Left hindlimb (tissue), 1 donor: ENCODE results near the gene ERGIC1.
"Not testable (repeated sequence)": the region's sequence is repeated elsewhere in the genome, so short reads cannot be mapped to it uniquely, and the experiment has no call there.

Source experiments
- DNase-seq: peaks from one replicate; pipeline ENCODE4 v3.0.0-alpha.2; 2018

Gene ERGIC1

GRCh38 chr5:172883066-172883465, 49.0 kb downstream of the ERGIC1 start:
- DNase-seq = no peak

DNA sequence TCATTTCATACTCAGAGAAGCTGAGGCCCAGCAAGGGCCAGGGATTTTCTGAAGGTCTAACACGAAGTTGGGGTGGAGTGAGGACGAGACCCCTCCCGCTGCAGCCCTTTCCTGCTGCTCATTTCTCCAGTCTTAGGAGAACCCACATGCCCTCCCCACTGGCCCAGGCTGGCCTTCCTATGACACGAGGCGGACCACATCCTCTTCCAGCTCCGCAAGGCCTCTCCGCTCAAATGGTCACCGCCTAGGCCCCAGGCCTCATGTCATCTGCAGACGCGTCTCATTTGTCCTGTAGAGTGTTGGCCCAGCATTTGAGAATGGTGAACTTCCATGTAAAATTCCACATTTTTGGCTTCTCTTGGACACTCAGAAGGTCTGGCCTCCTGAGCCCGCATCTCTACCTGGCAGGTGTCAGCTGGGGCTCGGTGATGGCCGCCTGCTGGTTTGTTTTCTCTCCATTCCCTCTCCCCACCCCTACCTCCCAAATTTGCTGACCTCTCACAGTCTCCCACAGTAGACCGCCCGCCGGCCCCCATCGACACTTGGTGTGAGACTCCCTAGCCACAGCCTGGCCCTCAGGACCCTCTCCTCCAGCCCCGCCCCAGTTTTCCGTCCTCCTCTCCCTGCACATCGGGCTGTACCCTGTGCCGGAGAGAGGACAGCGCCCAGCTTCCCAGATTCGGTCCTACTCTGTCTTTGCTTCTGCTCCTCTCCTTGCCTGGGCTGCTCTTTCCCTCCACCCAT, 51.7 kb downstream of the ERGIC1 start:
- DNase-seq = no peak

GRCh38 chr5:172886476-172886875, 52.4 kb downstream of the ERGIC1 start:
- DNase-seq = no peak

DNA sequence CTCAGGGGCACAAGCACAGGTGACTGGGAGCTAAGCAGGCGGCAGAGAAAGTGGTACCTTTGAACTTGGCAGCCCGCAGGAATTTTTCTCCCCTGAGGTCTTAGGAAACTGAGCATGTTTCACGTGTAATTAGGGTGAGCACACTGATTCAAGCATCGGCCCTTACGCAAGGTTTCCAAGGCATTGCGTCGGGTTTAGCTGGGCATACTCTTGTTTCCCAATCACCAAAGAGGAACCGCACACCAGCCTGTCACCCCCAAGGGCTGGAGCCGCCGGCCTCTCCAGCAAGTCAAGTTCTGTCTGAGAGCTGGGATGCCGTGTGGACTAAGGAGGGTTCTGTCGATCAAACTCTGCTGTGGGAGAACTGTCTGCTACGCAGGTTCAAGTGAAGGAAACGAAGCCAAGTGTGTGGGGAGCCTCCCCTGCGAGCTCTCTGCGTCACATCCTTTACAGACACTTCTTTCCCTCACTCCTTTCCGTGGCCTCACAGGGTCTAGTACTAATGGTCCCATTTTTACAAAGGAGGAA, 53.0 kb downstream of the ERGIC1 start:
- peak; percentile 66 for DNase-seq

- DNase-seq = peak; percentile 82
Observed at GRCh38 chr5:172887692-172888091, 53.6 kb downstream of the ERGIC1 start.

GRCh38 chr5:172890659-172891058, 56.6 kb downstream of the ERGIC1 start:
- no peak for DNase-seq

DNA sequence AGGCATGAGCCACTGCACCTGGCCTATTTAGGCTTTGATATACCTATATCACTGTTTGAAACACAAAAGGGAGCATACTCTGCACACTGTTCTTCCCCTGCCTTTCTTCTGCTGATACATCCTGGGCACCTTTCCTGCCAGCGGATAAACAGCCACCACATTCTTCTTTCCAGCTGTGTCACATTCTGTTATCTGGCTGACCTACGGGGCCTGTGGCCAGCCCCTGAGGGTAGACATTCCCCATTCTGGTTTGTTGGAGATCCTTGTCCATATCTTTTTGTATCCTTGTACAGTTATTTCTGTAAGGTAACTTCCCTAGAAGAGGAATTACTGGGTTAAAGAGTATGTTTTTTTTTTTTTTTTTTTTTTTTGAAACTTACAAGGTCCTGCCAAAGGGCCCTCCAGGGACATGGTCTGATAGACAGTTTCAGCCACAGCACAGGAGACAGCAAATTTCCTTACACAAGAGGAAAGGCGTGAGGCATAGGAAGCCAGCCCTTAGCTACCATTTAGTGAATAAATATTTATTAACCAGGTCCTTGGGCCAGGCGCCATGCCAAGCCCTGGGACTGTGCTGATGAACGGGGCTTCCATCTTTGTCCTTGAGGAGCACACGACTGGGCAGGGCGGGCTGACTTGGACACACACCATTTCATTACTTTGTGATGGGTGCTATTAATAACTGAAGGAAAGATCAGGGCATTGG, 57.8 kb downstream of the ERGIC1 start:
- no peak for DNase-seq

DNA sequence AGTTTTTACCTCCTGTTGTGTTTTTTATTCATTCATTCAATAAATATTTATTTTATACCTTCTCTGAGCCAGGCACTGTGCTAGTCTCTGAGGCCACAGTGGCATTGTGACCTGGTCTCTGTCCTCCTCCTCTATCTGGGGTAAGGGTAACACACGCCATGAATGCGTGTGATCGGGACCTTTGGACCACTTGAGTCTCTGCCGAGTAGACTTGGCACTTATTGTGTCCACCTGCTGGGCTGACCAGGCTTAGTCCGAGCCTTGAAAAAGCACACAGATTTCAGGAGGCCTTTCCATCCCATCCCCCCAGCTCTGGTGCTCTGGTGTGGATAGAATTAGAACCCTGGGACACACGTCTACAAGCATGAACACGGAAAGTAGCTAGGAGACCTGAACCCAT, 58.7 kb downstream of the ERGIC1 start:
- no peak for DNase-seq

DNA sequence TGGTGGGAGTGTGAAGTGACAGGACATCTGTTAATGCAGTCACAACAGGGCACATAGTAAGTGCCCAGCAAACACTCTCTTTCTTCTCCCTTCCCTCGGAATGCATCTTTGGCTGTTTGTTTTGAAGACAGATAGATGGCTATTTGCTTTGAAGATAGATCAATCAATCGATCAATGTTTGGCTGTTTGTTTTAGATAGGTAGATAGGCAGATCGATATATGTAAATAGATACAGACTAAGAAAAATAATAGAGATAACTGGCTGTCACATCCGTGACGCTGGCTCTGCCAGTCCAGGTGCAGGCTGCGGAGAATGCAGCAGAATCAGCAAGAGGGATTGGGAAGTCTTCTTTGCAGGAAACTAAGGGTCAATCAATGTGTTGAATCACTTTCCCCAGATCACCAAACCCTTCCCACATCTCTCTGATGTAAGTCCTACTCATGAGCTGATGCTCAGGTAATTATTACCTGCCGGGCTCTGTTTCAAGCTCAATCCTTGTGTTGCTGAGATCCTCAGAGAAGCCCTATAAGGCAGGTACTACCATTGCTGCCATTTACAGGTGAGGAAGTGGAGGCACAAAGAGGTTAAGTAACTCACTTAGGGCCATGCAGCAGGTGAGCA, 60.8 kb downstream of the ERGIC1 start:
- no peak for DNase-seq

DNA sequence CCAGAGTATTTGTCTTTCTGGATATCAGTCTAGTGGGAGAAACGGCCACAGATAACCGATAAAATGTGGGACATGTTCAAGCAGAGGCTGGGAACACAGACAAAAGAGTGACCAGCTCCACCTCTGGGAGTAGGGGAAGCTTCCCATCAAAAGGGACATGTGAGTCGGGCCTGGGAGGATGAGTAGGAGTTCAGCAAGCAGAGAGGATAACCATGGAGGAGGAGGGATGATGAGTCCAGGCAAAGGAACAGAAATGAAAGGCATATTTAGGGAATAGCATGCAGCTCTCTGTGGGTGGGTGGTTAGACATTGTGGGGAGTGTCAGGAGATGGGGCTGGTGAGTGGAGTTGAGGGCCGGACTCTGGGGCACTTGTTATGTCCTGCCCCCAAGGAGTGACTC, 61.5 kb downstream of the ERGIC1 start:
- DNase-seq = no peak

- DNase-seq = no peak
Observed at GRCh38 chr5:172896465-172896864, 62.4 kb downstream of the ERGIC1 start.

DNA sequence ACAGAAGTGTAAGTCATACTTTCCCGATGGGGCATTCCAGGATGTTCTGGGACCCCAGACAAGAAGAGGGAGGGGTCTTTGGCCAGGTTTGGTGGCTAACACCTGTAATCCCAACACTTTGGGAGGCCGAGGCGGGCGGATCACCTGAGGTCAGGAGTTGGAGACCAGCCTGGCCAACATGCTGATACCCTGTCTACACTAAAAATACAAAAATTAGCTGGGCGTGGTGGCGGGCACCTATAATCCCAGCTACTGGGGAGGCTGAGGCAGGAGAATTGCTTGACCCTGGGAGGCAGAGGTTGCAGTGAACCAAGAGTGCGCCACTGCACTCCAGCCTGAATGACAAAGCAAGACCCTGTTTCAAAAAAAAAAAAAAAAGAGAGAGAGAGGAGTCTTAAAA, 63.0 kb downstream of the ERGIC1 start:
- not testable (repeated sequence) for DNase-seq

- peak; percentile 66 for DNase-seq
Observed at GRCh38 chr5:172897481-172898217, 63.6 kb downstream of the ERGIC1 start.

DNA sequence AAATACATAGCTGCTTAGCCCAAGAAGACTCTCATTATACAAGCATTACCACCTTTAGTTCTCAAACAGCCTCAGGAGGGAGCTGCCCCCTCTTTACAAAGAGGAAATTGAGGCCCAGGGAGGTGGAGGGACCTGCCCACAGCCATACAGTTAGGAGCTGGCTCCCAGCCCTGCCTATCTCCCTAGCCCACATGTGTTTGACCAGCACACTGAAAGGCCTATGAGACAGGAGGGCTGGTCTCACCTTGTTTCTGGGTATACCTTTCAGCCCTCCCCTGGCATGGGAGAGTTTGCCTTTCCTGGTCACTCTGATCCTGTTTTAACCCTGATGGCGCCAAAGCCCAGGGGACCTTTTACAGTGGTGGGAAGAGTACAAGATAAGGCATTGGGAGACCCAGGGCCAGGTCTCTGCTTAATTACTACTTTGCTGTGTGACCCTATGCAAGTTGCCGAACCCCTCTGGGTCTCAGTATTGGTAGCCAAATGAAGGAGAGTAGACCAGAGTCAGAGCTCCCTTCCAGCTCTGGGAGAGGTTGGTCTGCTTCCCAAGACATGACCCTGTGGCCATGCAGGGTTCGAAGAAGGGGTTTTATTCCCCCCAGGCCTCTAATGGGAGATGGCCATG, 64.3 kb downstream of the ERGIC1 start:
- DNase-seq = no peak

DNA sequence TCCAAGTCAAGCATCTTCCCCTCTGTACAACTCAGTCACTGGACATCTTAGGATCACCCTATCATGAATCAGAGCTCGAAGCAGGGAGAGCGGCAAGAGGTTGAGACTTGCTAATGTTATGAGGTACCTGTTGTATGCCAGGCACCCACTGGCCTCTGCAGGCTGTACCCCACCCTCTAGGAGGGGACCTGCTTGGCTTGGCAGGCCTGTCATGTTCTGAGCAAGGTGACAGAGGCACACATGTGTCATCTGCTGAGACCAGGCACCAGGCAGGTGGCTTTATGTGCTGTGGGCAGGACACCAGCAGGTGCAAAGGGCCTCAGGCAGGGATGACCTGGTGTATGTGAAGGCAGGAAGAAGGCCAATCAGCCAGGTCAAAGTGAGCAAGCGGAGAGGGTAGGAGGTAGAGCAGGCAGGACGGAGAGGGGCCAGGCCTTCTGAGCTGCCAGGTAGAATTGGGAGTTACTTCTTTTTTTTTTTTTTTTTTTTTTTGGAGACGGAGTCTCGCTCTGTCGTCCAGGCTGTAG, 64.9 kb downstream of the ERGIC1 start:
- DNase-seq = no peak

DNA sequence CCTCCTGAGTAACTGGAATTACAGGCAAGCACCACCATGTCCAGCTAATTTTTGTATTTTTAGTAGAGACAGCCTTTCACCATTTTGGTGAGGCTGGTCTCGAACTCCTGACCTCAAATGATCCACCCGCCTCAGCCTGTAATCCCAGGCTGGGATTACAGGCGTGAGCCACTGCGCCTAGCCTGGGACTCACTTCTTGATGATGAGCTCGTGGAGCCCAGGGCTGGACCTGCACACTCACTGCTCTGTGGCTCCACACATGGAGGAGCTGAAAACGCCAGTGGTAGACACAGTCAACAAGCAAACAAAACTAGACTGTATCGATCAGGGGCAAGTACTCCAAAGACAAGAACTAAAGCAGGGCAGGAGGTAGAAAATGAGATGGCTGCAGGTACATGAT, 65.4 kb downstream of the ERGIC1 start:
- no peak for DNase-seq

GRCh38 chr5:172901012-172901780, 67.1 kb downstream of the ERGIC1 start:
- no peak for DNase-seq

- no peak for DNase-seq
Observed at GRCh38 chr5:172901788-172902496, 67.9 kb downstream of the ERGIC1 start.

DNA sequence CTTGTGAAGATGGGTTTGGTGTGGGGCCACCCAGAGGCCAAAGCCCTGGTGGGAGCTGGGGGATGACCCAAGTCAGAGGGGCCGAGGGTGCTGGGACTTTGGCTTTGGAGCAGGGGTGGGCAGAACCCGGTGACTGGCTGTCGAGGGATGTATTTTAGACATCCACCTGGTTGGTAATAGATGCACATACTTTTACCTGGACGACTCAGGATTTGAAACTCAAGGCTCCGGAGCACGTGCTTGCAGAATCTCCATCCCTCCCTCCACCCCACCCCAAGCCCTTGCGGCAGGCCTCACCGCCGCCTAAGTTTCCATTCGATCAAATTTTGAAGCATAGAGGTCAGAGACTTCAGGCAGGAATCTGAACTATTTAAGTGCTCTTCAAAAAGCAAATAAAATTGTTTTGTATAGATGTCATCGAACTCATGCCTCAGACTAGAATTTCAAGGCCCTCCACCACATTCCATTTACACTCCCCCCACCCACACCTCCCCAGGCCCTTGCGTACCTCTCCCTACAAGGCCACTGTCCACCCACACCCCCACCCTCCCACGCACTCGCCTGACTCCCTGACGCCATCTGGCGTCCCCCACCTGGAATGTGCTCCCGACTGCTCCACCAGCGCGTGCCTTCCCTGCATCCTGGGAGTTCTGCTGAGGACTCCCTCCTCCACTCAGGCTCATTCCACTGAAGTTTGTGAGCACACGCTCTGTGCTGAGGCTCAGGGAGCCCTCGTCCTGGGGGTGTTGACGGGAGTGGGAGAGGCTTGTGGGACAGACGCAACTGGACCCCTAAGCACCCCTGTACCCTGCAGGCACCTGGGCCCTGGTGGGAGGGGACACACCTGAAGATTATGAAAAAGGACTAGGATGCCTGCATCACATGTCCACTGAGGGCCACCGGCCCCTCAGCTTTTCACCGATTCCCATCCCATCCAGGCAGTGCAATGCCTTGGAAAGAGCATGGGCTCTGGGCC, 68.7 kb downstream of the ERGIC1 start:
- peak; percentile 75 for DNase-seq

DNA sequence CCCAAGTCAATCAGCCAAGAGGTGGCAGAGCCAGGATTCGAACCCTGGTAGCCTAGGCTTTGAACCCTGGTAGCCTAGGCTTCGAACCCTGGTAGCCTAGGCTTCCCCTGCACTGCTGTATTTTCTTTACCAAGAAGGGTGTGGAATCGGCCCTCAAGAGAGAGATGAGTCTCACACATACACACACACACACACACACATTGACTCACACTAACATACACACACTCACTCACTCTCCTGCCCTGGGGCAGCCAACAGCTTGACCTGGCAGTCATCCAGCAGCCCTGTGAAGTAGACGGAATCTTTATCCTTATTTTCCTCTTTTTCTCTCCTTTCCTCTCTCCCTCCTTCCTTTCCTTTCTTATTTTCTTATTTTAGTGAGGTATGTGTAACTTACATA, 69.7 kb downstream of the ERGIC1 start:
- DNase-seq = no peak
